Measurements from ENCODE around the gene PCDH10.
"Not testable (repeated sequence)": the region's sequence is repeated elsewhere in the genome, so short reads cannot be mapped to it uniquely, and the experiment has no call there.

- TF ChIP-seq POLR2AphosphoS5 (IDR thresholded peaks at IDR 0.05); CTCF (IDR thresholded peaks at IDR 0.05 in 8 of 11, conservative IDR thresholded peaks at IDR 0.05 in 3 of 11); POLR2A (IDR thresholded peaks at IDR 0.05): not testable (repeated sequence)
Observed at GRCh38 chr4:133240451-133240850, 91.4 kb downstream of the PCDH10 start.

Measured in spleen (tissue), 7 donors.